Activated CD8-positive, alpha-beta memory T cell treated with anti-CD3 and anti-CD28 coated beads, Interleukin-2, amount 10 ng/mL, durations not matched to agents 7 days and 5 days (primary cell): ENCODE measurements around the gene PRRT4. TPM values are rescaled to one million over a fixed set of nuclear protein-coding genes. Genes with fewer than 3 reads are reported as not detected.

Source experiments
- ATAC-seq: fragments of 150-1000 bp; cut with Tn5 transposase; one replicate; pipeline ENCODE4 v1.10.0; 2021; ENCODE audit warnings: moderate library complexity
- CTCF ChIA-PET: fragments of 350-600 bp; sonication (Branson Sonifier 250); formaldehyde crosslinking; loops from one replicate; lab custom pipeline; 2021; ENCODE audit warnings: antibody characterized with exemption; lab: Charles Lee
- DNase-seq: peaks from one replicate; pipeline ENCODE4 v3.0.0-alpha.2; 2020
- H3K27ac Mint-ChIP-seq: one replicate; pipeline ENCODE4 v1.8.0; 2021; ENCODE audit warnings: mild to moderate bottlenecking, mixed read lengths
- H3K27me3 Mint-ChIP-seq: one replicate; pipeline ENCODE4 v1.8.0; 2021; ENCODE audit warnings: mixed read lengths
- H3K36me3 Mint-ChIP-seq: one replicate; pipeline ENCODE4 v1.8.0; 2021; ENCODE audit warnings: mild to moderate bottlenecking, mixed read lengths
- H3K4me1 Mint-ChIP-seq: one replicate; pipeline ENCODE4 v1.8.0; 2021; ENCODE audit warnings: mixed read lengths
- H3K4me3 Mint-ChIP-seq: one replicate; pipeline ENCODE4 v1.8.0; 2021; ENCODE audit warnings: mild to moderate bottlenecking, moderate library complexity, mixed read lengths
- H3K9me3 Mint-ChIP-seq: one replicate; pipeline ENCODE4 v1.8.0; 2022; ENCODE audit warnings: low read depth, mixed read lengths
- total RNA-seq, 2 experiments: library from RNA; stranded (reverse); gene quantifications; one replicate each; pipeline ENCODE4 v1.2.3, GENCODE V29; 2021

Gene PRRT4
- total RNA-seq: under 1 TPM in 1 of 2 experiments, not detected in 1; 0.18 TPM

DNA sequence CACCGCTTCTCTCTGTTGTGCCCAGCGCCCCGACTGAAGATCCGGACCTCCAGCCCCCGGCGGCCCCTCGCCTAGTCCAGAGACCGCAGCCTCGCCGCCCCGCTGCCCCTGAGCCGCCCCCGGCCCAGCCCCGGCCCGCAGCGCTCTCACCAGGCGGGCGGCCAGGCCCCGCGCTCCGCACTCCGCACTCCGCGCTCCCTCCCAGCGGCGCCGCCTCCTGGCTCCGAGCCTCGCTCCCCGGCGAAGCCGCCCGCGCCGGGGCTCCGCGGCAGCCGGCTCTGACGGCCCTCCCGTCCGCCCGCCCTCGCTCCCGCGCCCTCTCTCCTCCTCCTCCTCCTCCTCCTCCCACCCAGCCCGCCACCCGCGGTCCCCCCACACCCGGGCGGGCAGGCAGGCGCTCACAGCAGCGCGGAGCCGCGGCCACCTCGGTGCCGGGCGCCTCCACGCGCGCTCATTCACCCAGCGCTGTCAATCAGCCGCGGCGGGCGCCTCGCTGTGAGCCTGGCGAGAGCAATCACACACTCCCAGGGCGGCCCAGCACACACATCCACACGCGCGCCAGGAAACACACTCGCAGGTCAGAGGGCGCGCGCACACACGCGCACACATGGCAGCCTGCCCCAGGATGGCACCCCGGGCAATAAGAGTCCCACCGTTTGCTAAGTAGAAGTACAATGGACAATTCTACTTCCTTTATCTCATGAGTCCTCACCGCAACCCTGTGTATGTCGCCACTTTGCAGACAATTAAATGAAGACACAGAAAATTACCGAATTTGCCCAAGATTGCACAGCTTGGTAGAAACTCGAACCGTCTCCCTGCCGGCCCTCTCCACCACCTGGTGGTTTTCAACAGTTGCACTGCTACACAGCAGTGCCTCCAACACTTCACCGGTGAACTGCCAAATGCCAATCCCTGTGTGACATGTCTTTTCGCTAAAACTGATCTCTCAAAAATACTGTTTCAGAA is at the start of gene PRRT4:
Gene PRRT4 (minus strand): TSS at position 280 of the 969 bp plus-strand sequence.
- Mint-ChIP-seq H3K27me3 (peaks cover 81% of the 10 kb centered on the region), H3K4me3 (peak within 1 kb of the TSS; percentile 53), H3K36me3 (no peaks in the 10 kb centered on the region), H3K9me3 (no peaks in the 10 kb centered on the region), H3K27ac (no peak within 1 kb of the TSS), H3K4me1 (peaks cover 18% of the 10 kb centered on the region)
- no peak for DNase-seq
- ATAC-seq: peak; percentile 79
- CTCF ChIA-PET: interaction anchor here (0.8 to 2.6 kb wide), 6 partner anchors 14 to 28 kb away, joined by 3 to 11 read pairs (median 3); no protein-coding TSS in a partner anchor

DNA sequence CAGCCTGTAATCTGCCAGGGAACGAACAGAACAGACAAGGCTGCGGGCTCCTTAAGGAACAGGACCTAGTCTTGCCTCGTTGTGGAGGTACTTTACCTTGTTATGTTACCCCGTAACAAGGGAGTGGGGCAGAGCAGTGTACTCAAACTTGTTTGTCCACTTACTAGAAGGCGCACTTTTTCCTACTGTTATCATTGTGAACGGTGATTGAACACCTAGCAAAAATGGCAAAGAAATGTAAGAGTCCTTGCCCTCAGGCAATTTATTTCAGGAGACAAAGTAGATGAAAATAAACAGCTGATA is 48.9 kb upstream of the PRRT4 start:
- Mint-ChIP-seq H3K4me3 (peak overlapping the region; percentile 85), H3K27me3 (peaks cover 31% of the 10 kb centered on the region), H3K9me3 (no peaks in the 10 kb centered on the region), H3K4me1 (peaks cover 13% of the 10 kb centered on the region), H3K36me3 (no peaks in the 10 kb centered on the region), H3K27ac (peak overlapping the region; percentile 71)
- no peak for DNase-seq
- no peak for ATAC-seq
- CTCF ChIA-PET: interaction anchor here (1.2 to 22.8 kb wide), 4 partner anchors 12 to 49 kb away, joined by 3 to 355 read pairs (median 8); no protein-coding TSS in a partner anchor

DNA sequence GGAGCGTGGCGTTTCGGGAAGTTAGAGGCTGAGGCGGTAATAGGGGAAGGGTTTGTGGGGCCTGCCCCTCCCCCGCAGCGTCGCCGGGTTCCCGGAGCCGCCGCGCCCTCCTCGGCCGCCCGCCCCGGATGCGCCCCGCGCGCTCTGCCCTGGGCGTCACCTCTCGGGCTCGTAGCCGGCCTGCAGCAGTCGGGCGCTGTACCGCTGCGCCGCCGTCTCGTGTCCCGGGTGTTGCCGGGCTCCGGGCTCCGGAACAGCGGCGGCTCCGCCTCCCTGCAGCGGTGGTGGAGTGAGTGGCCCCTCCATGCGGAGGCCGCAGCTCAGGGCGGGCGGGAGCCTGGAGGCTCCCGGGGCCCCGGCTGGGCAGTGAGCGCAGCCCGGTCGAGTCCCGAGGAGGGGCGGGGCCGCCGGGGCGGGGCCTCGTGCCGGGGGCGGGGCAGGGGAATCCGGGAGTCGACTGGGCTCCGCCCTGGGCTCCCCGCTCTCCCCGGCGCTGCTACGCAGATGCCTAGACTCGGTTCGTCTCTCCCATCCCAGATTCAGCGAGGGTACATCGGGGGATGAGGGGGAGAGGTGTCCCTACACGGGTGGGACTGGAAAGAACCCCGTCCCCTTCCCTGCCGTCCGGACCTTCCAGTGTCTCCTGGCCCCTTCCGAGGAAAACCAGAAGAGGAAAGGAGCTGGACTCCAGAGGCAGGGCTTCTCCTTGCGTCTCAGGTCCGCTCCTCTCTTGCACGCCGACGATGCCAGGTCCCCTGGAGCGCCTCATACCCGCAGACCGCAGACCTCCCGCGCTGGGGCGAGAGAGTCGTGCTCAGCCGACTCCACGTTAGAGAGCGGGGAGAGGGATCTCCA is 48.3 kb upstream of the PRRT4 start, which contains the start of gene IMPDH1:
Gene IMPDH1 (minus strand): TSS at position 387 of the 855 bp plus-strand sequence. CDS start 81 bp downstream, at position 306.
- Mint-ChIP-seq H3K9me3 (no peaks in the 10 kb centered on the region), H3K36me3 (no peaks in the 10 kb centered on the region), H3K4me3 (peak within 1 kb of the TSS; percentile 85), H3K27ac (peak within 1 kb of the TSS; percentile 74), H3K27me3 (peaks cover 31% of the 10 kb centered on the region), H3K4me1 (peaks cover 16% of the 10 kb centered on the region)
- peak; percentile 91 for ATAC-seq
- DNase-seq: peak; percentile 90
- CTCF ChIA-PET: interaction anchor here (1.2 to 22.8 kb wide), 7 partner anchors 10 to 50 kb away, joined by 3 to 355 read pairs (median 7); no protein-coding TSS in a partner anchor

DNA sequence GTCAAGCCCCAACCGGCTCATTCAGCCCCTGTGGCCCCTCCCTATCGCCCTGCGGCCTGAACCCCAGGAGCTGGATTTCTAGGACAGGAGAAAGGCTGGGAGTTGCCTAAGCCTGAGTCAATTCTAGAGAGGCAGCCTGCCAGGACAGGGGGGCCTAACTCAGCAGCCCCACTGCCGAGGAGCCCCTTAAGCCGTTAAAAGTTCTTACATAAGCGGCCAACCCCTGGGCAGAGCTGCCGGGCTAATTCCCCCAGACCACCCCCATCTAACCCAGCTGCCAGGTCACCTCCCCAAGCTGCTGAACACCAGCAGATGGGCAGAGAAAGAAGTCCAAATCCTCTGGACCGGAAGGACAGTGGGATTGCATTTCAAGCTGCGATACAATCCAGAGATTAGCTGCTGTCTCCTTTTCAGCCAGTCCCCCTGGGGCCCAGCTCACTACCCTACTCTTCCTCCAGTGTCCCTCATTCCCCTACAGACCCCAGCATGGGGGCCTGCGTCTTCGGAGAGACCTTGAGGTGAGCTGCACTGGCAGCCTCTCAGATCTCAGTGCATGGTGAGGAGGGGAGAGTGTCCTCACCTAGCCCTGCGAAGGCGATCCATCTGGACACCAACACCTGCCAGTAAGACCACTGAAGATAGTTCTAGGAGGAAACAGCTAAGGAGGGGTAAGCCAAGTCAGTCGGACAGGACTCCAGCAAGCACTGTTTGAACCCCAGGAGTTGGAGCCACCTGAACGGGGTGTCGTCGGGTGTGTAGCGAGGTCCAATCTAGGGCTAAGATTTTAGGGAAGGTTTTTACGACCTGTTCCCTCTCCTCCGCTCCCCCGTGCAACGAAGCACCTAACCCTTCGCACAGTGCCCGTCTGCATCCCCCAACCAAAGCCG is 47.5 kb upstream of the PRRT4 start:
- CTCF ChIA-PET: interaction anchor here (0.7 to 22.8 kb wide), 10 partner anchors 9 to 62 kb away, joined by 3 to 355 read pairs (median 6); no protein-coding TSS in a partner anchor
- Mint-ChIP-seq H3K36me3 (no peaks in the 10 kb centered on the region), H3K9me3 (no peaks in the 10 kb centered on the region), H3K4me3 (peak overlapping the region; percentile 85), H3K27ac (peak overlapping the region; percentile 74), H3K4me1 (peaks cover 24% of the 10 kb centered on the region), H3K27me3 (peaks cover 27% of the 10 kb centered on the region)
- DNase-seq (no peak), ATAC-seq (no peak)

DNA sequence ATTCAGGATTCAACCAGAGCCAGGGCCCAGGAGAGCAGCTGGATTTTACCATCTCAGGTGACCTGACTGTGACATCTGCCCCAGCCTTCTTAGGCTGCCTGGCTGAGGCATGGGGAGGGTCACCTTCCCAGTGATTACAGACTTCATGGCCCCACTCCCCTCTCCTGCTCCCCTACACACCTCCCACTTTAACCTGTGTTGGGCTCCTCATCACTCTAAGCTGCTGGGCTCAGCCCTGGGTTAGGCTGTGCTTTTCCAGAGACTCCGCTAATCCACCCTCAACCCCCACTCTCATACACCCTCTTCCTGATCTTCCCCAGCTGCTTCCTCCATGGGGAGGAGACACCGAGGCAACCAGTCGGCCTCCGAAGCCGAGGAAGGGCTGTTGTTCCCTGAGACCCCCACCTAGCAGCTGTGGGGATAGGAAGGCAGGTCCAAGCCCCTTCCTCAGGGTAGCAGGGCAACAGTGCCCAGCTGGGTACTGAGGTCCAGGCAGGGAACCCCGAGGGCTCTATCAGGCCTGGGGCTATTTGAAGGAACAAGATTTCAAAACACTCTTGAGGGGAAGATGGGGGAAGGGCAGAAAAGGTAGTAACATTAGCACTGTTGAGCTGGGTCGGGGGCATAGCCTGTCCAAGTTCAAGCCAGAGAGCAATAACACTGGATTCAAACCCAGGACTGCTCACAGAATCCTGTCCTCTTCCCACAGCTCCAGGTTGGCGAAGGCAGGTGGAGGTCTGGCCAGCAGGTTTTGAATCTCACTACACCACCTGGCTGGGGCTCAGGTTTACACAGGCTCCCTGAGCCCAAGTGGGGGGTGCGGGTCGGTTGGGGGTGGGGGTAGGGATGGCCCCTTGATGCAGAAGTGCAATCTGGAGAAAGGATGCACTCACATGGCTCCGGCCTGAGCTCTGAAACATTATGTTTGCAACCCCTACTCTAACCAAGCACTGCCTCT is 46.5 kb upstream of the PRRT4 start:
- DNase-seq (no peak), ATAC-seq (no peak)
- peaks cover 18% of the 10 kb centered on the region for H3K27me3 Mint-ChIP-seq
- no peak overlapping the region for H3K27ac Mint-ChIP-seq
- no peak overlapping the region for H3K4me3 Mint-ChIP-seq
- peaks cover 1% of the 10 kb centered on the region for H3K36me3 Mint-ChIP-seq
- H3K9me3 Mint-ChIP-seq: no peaks in the 10 kb centered on the region
- CTCF ChIA-PET: interaction anchor here (0.8 to 22.8 kb wide), 10 partner anchors 8 to 61 kb away, joined by 3 to 355 read pairs (median 6); no protein-coding TSS in a partner anchor
- H3K4me1 Mint-ChIP-seq: peaks cover 28% of the 10 kb centered on the region

GRCh38 chr7:128407233-128407589 is 45.7 kb upstream of the PRRT4 start:
- Mint-ChIP-seq H3K9me3 (no peaks in the 10 kb centered on the region), H3K27me3 (peaks cover 15% of the 10 kb centered on the region), H3K36me3 (peaks cover 1% of the 10 kb centered on the region), H3K4me3 (no peak overlapping the region), H3K4me1 (peaks cover 33% of the 10 kb centered on the region), H3K27ac (no peak overlapping the region)
- no peak for ATAC-seq
- no peak for DNase-seq
- CTCF ChIA-PET: interaction anchor here (1.1 to 22.8 kb wide), 7 partner anchors 8 to 60 kb away, joined by 3 to 355 read pairs (median 7); no protein-coding TSS in a partner anchor

- H3K4me3 Mint-ChIP-seq: peak overlapping the region; percentile 23
- H3K4me1 Mint-ChIP-seq: peaks cover 33% of the 10 kb centered on the region
- DNase-seq (no peak), ATAC-seq (no peak)
- H3K27me3 Mint-ChIP-seq: peaks cover 12% of the 10 kb centered on the region
- CTCF ChIA-PET: interaction anchor here (2.2 to 22.8 kb wide), 2 partner anchors 9 to 21 kb away, joined by 8 to 355 read pairs; no protein-coding TSS in a partner anchor
- H3K27ac Mint-ChIP-seq: no peak overlapping the region
- H3K9me3 Mint-ChIP-seq: no peaks in the 10 kb centered on the region
- peaks cover 1% of the 10 kb centered on the region for H3K36me3 Mint-ChIP-seq
Measured at GRCh38 chr7:128406314-128407232, 45.1 kb upstream of the PRRT4 start.

DNA sequence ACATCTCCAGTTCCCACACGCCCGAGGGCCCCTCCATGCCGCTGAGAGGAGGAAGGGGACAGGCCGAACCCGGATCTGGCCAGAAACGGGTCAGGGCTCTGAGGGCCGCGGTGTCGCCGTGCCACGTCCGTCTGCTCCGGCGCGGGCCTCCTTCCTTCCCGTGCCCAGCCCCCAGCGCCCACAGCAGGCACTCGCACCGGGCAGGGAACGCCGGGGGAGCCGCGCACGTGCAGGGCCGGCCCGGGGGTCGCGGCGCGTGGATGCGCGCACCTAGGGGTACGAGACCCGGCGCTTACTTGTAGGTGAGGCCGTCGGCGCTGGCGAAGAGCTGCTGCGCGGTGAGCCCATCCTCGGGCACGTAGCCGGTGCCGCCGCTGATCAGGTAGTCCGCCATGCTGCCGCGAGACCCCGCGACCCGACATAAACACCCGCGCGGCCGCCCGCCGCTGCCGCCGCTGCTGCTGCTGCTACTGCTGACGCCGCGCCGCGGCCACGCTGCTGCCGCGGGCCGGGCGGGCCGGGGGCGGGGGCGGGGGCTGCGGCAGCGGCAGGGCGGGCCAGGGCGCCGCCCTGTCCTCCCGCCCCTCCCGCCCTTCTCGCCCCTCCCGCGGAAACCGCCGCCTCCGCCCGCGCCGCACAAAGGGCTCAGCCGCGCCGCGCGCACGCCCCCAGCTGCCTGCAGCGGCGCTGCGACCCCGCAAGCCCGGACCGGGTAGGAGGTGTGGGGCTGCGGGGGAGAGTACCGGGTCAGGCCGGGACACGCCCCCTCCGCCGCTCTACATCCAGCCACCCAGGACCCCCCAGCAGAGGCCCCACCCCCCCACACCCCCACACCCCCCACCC is 44.2 kb upstream of the PRRT4 start:
- H3K4me1 Mint-ChIP-seq: peaks cover 31% of the 10 kb centered on the region
- ATAC-seq (peak; percentile 5), DNase-seq (peak; percentile 56)
- H3K27ac Mint-ChIP-seq: no peak overlapping the region
- CTCF ChIA-PET: interaction anchor here (1.1 to 22.8 kb wide), 4 partner anchors 10 to 194 kb away, joined by 3 to 355 read pairs (median 6); no protein-coding TSS in a partner anchor
- peak overlapping the region; percentile 80 for H3K4me3 Mint-ChIP-seq
- H3K9me3 Mint-ChIP-seq: no peaks in the 10 kb centered on the region
- H3K36me3 Mint-ChIP-seq: peaks cover 1% of the 10 kb centered on the region
- peaks cover 9% of the 10 kb centered on the region for H3K27me3 Mint-ChIP-seq

DNA sequence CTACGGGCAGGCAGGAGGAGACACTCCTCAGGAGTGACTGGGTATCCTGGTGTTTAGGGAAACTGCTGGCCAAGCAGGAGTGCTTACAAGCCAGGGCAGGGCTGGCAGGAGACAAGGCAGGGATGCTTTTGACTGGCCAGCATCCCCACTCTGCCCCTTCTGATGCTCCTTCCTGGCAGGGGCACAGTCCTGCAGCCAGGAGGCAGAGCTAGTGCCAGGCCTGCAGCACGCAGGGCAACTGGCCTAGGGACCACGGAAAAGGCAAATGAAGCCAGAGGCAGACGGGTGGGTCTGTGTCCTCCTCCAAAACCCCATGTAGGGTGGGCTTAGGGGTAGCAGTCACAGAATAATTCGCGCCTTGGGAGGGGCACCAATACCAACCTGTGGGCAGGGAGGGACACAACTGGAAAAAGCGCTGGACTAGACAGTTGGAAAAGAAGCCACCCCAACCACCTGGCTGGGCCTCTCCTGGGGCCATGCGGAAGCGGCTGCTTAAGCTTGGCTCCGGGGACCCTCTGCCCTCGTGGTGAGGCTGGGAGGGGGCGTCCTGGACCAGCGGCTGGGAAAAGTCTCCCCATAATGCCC is 43.5 kb upstream of the PRRT4 start:
- ATAC-seq (no peak), DNase-seq (no peak)
- Mint-ChIP-seq H3K9me3 (no peaks in the 10 kb centered on the region), H3K36me3 (peaks cover 2% of the 10 kb centered on the region), H3K4me1 (peaks cover 26% of the 10 kb centered on the region), H3K27ac (peak overlapping the region; percentile 57), H3K27me3 (peaks cover 6% of the 10 kb centered on the region), H3K4me3 (peak overlapping the region; percentile 80)
- CTCF ChIA-PET: interaction anchor here (1.1 to 22.8 kb wide), 5 partner anchors 10 to 194 kb away, joined by 3 to 355 read pairs (median 3); no protein-coding TSS in a partner anchor
